COLO668 (cell line): ENCODE data around the gene CYTIP.
"Not testable (repeated sequence)": the region's sequence is repeated elsewhere in the genome, so short reads cannot be mapped to it uniquely, and the experiment has no call there.

Experiments
- DNase-seq: peaks from one replicate; lab custom pipeline; 2025; ENCODE audit not compliant: unreplicated experiment; lab: John Stamatoyannopoulos, UW

Gene CYTIP

GRCh38 chr2:157427003-157427921 lies 16.6 kb downstream of the CYTIP start:
- DNase-seq = no peak

DNA sequence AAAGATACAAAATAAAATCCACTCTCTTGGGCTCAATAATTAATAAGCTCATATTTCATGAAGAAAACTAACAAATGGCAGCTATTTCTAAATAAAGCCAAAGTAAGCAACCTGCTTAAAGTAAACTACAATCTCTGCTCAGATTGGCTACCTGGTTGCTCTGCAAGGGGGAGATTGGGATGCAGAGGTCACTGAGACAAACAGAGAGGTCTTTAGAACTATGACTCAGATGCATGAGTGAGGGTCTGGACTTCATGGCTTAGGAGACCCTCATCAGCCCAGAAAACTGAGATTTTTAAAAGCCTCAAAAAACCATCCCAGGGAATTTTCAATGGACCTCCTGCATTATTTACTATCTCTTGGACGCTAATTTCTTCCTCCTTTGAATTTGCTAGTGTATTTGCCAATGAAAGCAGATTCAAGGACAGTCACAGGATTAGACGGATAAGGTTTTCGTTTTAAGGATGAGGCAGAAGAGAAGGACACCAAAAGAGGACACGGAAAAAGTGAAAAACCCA lies 17.4 kb downstream of the CYTIP start:
- DNase-seq = no peak

- no peak for DNase-seq
These were observed 19.5 kb downstream of the CYTIP start for GRCh38 chr2:157424374-157424773.

- no peak for DNase-seq
These were observed 21.9 kb downstream of the CYTIP start for GRCh38 chr2:157421964-157422363.

- DNase-seq = no peak
These were observed 22.5 kb downstream of the CYTIP start for GRCh38 chr2:157421331-157421944.

GRCh38 chr2:157420771-157421323 lies 23.0 kb downstream of the CYTIP start:
- no peak for DNase-seq

DNA sequence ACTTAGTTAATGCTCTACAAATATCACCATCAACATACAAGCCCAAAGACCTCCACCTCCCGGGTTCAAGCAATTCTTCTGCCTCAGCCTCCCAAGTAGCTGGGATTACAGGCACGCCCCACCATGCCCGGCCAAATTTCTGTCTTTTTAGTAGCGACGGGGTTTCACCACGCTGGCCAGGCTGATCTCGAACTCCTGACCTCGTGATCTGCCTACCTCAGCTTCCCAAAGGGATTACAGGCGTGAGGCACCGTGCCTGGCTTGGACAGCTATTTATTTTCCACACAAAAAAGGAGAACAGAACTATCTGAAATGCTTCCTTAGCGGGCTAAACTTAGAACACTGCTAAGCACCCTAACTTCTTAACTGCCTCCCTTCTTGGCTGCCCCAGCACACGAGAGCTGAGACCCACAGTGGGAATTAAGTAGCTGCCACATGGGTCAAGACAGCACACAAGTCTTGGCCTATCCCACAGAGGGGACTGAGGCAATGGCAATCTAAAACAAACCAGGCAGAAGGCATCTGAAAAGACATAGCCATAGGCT lies 24.8 kb downstream of the CYTIP start:
- no peak for DNase-seq

DNA sequence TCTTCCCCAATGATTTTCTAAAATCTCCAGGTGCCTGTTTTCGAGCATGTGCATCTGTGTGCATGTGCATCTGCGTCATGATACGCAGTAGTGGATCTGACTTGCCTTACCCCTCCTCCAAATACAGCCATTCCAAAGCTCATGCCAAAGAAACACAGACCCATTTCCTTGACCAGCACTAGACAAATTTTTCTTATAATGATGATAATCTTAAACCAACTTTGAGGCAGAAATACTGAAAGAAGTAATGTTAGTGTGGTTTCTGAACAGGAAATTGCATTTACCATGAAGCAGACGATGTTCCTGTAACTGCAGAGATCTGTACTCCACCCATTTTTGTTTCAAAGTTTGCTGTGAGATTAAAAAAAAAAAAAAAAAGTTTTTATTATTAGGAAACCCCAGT lies 25.6 kb downstream of the CYTIP start:
- no peak for DNase-seq

GRCh38 chr2:157415591-157416101 lies 28.2 kb downstream of the CYTIP start:
- DNase-seq = no peak

GRCh38 chr2:157414050-157414449 lies 29.8 kb downstream of the CYTIP start:
- DNase-seq = no peak

GRCh38 chr2:157413326-157414035 lies 30.4 kb downstream of the CYTIP start:
- no peak for DNase-seq

DNA sequence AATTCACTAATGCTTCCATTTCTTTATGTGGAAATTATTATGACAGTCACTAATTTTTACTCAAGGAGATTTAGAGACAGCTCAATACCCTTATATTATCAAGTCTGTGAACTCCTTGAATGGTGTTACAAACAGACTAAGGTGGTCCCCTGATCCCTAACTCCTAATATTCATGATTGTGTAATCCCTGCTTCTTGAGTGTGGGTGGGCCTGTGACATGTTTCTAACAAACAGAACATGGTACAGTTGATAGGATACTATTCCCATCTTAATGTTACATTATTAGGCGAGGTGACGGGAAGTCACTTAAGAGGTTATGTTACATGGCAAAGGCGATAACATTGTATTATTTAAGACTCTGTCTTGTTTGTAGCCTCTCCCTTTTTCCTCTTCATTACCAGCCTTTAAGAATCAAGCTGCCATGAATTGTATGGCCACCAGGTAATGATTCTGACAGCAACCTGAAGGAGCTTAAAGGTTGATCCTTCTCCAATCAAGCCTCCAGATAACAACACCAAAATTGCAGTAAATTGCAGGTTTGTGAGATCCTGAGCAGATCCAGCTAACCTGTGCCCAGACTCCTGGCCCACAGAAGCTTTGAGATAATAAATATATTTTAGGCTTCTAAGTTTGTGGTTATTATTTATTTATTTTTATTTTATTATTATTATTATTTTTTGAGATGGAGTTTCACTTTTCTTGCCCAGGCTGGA lies 32.1 kb downstream of the CYTIP start:
- DNase-seq = no peak

- not testable (repeated sequence) for DNase-seq
These were observed 38.5 kb downstream of the CYTIP start for GRCh38 chr2:157405398-157405797.

- no peak for DNase-seq
These were observed 39.5 kb downstream of the CYTIP start for GRCh38 chr2:157404363-157404762.

DNA sequence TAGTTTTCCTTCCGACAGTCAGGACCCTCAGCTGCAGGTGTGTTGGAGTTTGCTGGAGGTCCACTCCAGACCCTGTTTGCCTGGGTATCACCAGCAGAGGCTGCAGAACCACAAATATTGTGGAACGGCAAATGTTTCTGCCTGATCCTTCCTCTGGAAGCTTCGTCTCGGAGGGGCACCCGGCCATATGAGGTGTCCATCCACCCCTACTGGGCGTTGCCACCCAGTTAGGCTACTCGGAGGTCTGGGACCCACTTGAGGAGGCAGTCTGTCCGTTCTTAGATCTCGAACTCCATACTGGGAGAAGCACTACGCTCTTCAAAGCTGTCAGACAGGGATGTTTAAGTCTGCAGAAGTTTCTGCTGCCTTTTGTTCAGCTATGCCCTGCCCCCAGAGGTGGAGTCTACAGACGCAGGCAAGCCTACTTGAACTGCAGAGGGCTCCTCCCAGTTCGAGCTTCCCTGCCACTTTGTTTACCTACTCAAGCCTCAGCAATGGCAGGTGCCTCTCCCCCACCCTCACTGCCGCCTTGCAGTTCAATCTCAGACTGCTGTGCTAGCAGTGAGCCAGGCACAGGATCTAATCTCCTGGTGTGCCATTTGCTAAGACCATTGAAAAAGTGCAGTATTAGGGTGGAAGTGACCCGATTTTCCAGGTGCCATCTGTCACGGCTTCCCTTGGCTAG lies 40.9 kb downstream of the CYTIP start:
- DNase-seq = not testable (repeated sequence)

DNA sequence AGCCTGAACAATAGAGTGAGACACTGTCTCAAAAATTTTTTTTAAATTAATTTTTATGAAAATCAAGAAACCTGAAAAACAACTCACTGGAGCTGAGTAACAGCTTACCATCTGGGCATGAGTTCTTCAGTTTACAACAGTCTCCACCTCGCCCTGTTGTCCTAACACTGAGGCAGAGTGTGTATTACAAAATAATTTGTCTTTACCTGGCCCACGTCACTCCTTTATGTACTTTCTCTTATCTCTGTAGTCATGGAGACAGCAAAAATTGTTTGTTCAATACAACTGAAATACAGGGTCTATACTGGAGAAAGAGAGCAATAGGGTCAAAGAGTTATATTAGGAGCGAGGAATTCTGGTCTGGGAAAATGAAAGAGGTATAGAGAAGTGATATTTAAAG lies 48.1 kb downstream of the CYTIP start:
- no peak for DNase-seq

DNA sequence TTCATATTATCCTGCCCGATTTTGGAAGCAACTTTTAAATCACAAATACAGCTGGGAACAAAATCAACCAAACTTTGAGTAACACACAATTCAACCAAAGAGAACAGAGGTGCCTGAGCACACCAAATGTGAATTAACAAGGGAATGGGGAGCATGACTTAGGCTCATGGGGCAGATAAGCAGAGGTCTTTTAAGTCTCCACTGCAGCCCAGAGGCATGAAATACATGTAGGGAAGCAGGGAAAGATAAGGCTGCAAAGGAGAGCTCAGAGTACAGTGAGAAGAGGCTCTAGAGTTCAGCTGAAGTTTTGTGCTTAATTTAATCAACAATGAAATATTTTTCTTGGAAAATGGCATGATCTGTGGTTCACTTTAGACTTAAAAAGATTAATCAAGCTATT lies 49.0 kb downstream of the CYTIP start:
- DNase-seq = no peak

GRCh38 chr2:157393348-157393747 lies 50.5 kb downstream of the CYTIP start:
- no peak for DNase-seq

DNA sequence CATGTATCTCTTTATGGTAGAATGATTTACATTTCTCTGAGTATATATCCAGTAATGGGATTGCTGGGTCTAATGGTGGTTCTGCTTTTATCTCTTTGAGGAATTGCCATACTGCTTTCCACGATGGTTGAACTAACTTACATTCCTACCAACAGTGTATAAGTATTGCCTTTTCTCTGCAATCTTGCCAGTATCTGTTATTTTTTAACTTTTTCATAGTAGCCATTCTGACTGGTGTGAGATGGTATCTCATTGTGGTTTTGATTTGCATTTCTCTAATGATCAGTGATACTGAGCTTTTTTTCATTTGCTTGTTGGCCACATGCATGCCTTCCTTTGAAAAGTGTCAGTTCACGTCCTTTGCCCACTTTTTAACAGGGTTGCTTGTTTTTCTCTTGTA lies 55.1 kb downstream of the CYTIP start:
- no peak for DNase-seq

GRCh38 chr2:157386747-157387146 lies 57.1 kb downstream of the CYTIP start:
- no peak for DNase-seq
